SK-N-SH (cell line): Measurements from ENCODE around the gene MSANTD3.

Source experiments
- EP300 ChIP-seq, 2 experiments: IDR thresholded peaks; 2 replicates each; pipeline versions ENCODE4 v1.4.0 to v1.6.1; 2012; ENCODE audit warnings: borderline replicate concordance in 1 of 2, low read depth in 1 of 2, low read length in 1 of 2
- JUND ChIP-seq: IDR thresholded peaks from 2 replicates; pipeline ENCODE4 v1.4.0; 2012
- TF ChIP-seq, protein P1 (sequence below): fragments of 200-600 bp; sonication (generic); IDR thresholded peaks from 2 replicates; pipeline ENCODE4 v1.6.1; 2017; ENCODE audit warnings: antibody characterized with exemption, mild to moderate bottlenecking, moderate library complexity

GRCh38 chr9:100436571-100436970 lies 9.6 kb downstream of the MSANTD3 start:
- TF ChIP-seq, protein P1, sequence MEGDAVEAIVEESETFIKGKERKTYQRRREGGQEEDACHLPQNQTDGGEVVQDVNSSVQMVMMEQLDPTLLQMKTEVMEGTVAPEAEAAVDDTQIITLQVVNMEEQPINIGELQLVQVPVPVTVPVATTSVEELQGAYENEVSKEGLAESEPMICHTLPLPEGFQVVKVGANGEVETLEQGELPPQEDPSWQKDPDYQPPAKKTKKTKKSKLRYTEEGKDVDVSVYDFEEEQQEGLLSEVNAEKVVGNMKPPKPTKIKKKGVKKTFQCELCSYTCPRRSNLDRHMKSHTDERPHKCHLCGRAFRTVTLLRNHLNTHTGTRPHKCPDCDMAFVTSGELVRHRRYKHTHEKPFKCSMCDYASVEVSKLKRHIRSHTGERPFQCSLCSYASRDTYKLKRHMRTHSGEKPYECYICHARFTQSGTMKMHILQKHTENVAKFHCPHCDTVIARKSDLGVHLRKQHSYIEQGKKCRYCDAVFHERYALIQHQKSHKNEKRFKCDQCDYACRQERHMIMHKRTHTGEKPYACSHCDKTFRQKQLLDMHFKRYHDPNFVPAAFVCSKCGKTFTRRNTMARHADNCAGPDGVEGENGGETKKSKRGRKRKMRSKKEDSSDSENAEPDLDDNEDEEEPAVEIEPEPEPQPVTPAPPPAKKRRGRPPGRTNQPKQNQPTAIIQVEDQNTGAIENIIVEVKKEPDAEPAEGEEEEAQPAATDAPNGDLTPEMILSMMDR, result no peak
- no peak for TF ChIP-seq EP300 (IDR thresholded peaks at IDR 0.05; ENCODE audit: borderline replicate concordance in 1 of 2, low read depth in 1 of 2, low read length in 1 of 2)
- TF ChIP-seq JUND, result no peak
